Activated CD4-positive, alpha-beta T cell treated with anti-CD3 and anti-CD28 coated beads, Interleukin-2, amount 50 U/mL, for 1 hour (primary cell): Measurements from ENCODE around the gene ATP6V0E1.
"Not testable (repeated sequence)": the region's sequence is repeated elsewhere in the genome, so short reads cannot be mapped to it uniquely, and the experiment has no call there.

Experiments
- DNase-seq: peaks from one replicate; pipeline ENCODE4 v3.0.0-alpha.2; 2020

ATP6V0E1 gene

DNA sequence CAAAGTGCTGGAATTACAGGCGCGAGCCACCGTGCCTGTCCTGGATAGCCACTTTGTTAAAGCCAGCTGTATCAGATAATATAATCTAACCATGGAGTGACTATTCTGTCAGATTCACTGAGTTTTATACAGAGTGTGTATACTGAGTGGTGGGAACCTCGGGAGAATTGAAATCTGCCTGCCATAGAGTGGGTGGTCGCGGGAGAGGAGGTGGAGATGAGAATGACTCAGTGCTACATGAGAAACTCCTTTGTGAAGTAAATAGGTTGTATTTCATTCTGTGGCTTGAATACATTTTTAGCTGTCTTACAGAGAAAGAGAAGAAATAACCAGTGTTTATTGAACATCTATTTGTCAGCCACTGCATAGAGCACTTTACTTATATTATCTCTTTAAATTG is 26.4 kb downstream of the ATP6V0E1 start:
- DNase-seq = no peak

DNA sequence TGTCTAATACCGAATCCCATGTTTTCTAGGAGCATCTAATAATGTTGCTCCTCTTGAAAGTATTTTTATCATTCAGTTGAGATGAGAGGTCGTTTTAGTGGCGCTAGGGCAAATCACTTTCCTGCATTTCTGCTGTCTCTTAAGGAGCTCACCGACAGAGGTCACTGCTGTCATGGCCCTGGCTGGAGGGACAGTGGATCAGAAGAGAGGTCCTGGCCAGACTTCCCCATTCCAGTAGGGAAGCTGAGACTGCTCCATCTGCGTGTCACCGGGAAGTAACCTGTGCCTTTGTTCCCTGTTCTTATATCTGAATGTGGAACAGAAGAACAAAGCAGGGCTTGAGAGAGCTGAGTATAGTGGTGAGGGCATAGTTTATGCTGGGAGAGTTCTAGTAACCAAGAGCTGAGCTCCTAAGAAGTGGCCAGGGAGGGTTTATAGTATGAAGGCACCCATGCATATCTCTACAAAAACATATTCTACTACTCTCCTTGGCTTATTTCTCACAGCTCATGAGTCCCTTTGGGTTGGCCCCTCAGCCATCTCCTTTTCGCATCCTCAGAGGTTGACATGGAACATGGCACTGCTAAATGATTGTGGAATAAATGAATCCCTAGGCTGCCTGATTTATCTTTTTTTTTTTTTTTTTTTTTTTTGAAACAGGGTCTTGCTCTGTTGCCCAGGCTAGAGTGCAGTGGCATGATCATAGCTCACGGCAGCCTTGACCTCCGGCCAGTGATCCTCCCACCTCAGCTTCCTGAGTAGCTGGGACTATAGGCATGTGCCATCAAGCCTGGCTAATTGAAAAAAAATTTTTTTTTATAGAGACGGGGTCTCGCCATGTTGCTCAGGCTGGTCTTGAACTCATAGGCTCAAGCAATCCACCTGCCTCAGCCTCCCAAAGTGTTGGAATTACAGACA is 27.2 kb downstream of the ATP6V0E1 start:
- DNase-seq = no peak

DNA sequence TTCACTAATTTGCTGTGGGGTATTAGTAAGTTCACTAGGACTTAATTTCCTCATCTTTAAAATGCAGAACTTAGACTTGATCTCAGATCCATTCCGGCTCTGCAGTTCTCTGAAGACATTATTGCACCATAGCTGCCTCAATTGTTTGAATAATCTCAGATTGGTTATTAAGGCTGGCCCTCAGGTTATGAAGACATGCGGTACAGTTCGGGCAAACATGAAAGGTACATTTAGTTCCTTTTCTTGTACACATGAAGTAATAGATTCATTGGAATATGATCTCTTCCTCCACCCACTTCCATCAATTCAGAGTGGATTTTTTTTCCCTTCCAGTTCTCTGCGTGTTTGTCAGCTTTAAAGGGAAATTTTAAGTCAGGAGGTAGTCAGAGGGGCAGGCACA is 28.0 kb downstream of the ATP6V0E1 start:
- DNase-seq = no peak

DNA sequence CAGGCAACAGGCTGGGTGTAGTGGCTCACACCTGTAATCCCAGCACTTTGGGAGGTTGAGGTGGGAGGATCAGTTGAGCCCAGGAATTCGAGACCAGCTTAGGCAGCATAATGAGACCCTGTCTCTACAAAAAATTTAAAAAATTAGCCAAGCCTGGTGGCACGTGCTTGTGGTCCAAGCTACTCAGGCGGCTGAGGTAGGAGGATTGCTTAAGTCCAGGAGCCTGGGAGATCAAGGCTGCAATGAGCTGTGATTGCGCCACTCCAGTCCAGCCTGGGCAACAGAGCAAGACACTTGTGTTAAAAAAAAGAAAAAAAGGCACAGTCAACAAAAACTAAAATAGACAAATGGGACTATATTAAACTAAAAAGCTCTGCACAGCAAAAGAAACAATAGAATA is 29.3 kb downstream of the ATP6V0E1 start:
- no peak for DNase-seq

DNA sequence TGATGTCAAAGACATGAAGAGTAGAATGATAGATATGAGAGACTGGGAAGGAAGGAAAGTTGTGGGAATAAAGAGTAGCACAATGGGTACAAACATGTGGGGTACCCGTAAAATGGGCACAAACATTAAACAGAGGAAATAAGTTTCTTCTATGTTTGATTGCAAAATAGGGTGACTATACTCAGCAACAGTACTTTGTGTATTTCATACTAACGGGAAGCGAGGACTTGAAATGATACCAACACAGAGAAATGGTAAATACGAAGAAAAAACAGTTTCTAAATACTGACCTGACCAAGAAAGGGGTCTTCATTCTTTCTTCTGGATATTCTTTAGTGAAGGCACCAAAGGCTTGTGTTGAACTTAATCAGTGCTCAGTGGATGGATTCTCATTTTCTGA is 31.1 kb downstream of the ATP6V0E1 start:
- DNase-seq = no peak

DNA sequence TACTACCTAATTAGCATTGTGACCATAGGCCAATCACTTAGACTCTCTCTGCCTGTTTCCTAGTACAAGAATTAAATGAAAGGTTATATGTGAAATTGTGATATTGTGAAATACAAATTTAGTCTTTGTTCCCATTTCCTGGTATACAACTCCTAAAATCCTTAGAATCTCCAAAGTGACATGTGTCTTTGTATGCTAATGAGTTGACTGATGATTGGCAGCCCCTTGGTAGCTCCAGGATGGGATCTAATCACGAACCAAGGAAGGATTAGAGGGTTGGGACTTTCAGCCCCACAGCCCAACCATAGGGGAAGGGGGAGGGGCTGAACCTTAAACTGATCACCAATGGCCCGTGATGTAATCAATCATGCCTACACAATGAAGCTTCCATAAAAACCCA is 31.6 kb downstream of the ATP6V0E1 start:
- no peak for DNase-seq

DNA sequence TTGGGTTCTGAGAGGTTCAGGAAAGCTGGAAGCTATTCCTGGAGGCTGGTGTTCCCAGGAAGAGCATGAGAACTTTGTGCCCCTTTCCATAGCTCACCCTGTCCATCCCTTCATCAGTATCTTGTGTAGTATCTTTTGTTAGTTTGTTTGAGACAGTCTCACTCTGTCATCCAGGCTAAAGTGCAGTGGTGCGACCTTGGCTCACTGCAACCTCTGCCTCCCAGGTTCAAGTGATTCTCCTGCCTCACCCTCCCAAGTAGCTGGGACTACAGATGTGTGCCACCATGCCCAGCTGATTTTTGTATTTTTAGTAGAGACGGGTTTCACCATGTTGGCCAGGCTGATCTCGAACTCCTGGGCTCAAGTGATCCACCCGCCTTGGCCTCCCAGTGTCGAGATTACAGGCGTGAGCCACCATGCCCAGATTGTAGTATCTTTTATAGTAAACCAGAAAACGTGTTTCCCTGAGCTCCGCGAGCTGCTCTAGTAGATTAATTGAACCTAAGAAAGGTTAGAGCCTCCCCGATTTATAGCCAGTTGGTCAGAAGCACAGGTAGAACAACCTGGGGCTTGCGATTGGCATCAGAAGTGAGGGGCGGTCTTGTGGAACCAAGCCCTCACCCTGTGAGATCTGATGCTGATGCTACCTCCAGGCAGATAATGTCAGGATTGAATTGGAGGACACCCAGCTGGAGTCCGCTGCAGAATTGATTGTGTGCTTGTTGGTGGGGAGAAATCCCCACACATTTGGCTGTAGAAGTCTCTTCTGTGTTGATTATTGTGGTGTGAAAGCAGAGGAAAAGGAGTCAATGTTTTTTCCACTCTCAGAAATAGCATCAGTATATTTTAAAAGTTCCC is 32.3 kb downstream of the ATP6V0E1 start:
- no peak for DNase-seq

DNA sequence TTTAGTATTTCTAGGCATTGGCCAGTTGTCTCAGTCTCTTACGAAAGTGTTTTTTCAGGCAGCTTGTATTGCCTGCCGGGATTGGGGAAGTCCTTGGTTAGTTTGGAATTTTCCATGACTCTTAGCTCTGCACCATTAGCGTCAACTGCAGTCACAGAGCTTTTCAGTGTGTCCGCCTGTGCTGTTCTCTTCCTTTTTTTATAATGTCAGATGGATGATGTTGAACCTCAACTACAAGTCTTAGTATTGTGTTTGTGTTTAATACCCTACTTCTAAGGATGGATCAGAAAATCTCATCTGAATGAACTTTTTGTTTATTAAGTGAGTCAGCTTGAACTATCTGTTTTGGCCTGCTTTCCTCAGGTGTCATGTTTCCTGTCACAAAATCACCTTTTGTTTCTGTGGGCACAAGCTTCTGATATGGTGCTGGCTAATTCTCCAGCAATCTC is 33.1 kb downstream of the ATP6V0E1 start:
- no peak for DNase-seq

DNA sequence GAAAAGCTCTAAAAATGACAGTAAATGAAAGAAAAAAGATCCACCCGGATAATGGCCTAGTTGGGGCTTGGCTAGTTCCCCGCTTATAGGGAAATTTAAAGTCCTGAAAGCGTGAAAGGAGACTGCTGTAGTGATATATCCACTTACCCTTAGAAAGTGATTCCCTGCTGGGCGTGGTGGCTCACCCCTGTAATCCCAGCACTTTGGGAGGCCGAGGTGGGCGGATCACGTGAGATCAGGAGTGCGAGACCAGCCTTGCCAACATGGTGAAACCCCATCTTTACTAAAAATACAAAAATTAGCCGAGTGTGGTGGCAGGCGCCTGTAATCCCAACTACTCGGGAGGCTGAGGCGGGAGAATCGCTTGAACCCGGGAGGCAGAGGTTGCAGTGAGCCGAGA is 33.5 kb downstream of the ATP6V0E1 start:
- not testable (repeated sequence) for DNase-seq

DNA sequence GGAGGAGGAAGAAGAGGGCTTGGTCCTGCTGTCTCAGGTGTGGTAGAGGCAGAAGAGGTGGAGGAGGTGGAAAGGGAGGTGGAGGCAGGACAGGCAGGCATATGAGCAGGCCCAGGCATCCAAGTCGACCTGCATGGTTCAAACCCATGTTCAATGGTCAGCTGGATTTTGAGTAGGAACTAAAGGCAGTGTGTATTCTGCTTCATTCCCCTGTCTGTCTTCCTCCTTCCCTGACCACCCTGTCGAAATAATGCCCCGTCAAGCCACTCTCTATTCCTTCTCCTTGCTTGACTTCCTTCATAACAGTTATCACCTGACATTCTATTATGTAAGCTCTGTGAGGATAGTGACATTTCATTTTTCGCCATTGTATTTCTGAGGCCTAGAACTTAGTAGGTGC is 34.8 kb downstream of the ATP6V0E1 start:
- no peak for DNase-seq

DNA sequence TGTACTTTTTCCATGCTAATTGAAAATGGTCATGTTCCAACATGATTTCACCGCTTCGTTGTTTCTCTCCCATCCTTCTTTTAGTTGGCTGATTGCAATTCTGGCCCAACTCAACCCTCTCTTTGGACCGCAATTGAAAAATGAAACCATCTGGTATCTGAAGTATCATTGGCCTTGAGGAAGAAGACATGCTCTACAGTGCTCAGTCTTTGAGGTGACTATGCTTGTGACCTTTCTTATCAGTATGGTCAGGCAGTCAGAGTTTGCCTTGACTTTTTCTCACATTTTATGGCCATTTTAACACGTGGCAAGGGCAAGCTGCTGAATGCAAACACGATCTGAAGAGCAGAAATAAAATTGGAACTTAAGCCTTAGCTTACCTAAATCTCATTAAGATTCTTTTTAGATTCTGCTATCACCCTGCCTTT is 36.6 kb downstream of the ATP6V0E1 start:
- no peak for DNase-seq

DNA sequence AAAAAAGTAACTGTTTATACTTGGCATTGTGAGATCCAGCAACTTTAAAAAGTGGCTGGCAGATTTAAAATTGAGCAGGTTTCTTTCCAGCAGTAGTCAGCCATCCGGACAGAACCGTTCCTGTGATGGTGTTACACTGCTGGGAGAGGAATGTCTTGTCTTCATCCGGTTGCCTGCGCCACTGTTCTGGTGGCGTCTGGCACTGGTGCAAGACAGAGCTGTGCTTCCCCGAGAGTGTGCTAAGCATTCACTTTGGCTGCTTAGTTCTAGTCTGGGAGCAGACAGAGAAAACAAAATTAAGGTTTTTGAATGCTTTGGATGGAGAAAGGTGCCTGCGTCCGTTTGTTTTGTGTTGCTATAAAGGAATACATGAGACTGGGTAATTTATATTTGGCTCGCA is 37.1 kb downstream of the ATP6V0E1 start:
- DNase-seq = no peak

DNA sequence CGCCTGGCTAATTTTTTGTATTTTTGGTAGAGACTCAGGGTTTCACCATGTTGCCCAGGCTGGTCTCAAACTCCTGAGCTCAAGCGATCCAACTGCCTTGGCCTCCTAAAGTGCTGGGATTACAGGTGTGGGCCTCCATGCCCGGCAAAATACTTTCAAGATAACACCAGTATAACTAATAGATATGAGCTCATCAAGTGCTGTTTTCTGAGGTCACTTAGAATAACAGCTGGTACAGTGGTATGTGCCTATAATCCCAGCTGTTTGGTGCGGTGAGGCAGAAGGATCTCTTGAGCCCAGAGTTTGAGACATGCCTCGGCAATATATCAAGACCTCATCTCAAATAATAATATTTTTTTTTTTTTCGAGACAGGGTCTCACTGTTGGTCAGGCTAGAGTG is 42.1 kb downstream of the ATP6V0E1 start:
- no peak for DNase-seq

DNA sequence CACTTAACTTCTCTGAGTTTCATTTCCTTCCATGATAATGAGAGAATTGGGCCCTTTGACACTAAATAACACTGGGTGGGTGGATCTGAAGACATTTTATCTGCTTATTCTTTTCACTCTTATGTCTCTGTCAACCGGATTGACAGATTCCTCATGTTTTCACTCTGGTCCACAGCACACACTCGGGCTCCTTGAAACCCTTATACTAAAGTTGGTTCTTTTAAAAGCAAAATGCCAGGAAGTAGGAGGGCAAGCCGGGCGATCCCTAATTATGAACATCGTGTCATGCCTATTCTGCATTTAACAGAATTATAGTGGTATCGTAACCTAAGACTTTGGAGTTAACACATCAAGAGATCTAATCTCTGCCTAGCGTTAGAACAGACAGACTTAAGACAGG is 44.3 kb downstream of the ATP6V0E1 start:
- no peak for DNase-seq

DNA sequence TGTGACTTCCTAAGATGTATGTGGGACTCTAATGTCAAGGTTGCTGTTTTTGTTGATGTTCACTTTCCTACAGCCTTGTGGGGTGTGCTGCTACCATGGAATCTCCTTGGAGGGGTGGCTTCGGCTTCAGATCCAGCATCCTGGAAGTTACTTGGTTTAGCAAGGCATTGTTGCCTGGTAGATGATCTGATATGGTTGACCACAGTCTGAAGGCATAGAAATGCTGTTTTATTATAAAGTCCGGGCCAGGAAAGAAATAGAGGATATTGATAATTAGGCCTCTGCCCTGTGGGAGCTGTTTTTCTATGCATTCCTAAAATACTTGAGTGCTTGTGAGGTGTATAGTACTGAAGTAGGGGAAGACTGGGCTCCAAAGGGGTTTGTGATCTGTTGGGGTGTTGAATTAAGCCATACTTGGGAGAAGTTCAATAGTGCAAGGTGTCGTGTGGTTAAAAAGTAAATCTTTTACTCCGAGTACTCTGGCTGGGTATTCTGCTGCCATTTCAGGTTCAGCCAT is 45.3 kb downstream of the ATP6V0E1 start:
- no peak for DNase-seq

DNA sequence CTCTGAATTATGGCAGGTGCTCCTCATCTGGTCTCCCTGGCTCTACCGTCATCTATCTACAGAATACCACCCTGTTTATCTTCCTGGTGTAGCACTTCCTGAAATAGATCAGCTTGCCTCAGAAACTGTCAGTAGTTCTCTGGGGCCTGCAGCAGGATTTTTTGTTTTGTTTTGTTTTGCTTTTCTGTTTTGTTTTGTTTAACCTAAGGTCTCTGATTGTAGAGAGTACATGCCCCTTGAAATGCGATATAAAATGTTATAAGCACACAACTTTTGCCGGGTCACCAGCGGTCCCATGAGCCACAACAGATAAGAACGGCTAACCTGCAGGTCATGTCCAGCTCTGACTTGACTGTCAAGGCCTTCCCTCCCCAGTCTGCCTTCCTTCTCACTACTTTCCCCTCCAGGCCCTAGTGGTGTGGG is 45.9 kb downstream of the ATP6V0E1 start:
- DNase-seq = no peak

DNA sequence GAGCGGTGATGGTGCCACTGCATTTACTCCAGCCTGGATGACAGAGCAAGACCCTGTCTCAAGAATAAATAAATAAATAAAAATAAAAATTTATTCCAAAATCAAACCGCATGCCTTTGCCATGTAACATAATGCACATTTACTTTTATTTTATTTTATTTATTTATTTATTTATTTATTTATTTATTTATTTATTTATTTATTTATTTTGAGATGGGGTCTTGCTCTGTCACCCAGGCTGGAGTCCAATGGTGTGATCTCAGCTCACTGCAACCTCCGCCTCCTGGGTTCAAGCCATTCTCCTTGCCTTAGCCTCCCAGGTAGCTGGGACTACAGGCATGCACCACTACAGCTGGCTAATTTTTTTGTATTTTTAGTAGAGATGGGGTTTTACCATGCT is 48.5 kb downstream of the ATP6V0E1 start:
- DNase-seq = not testable (repeated sequence)

DNA sequence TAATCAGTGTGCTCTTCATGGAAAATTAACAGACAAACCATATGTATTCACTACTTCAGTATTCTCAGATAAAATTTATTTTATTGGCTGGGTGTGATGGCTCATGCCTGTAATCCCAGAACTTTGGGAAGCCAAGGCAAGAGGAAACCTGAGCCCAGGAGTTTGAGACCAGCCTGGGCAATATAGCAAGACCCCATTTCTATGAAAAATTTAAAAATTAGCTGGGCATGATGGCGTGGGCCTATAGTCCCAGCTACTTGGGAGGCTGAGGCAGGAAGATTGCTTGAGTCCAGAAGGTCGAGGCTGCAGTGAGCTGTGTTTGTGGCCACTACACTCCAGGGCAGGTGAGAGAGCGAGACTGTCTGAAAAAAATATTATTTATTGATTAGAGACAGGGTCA is 49.2 kb downstream of the ATP6V0E1 start:
- no peak for DNase-seq

DNA sequence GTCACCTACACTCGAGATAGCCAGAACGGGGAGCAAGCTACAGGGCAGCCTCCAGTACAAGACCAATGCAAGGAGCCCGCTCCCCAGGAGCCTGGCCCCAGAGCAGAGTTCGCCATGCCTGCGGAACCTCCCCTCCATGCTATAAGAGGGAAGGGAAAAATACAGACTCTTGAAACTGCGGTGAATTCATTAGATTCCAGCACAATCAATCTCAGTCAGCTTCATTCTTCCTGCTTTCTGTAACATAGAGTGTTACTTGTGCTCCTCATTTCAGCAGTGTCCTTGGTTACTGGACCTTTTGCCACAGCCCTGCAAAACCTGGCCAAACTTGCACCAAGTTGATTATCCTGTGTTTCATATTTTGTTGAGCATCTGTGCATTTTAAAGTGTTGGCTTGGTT is 50.4 kb downstream of the ATP6V0E1 start:
- no peak for DNase-seq

DNA sequence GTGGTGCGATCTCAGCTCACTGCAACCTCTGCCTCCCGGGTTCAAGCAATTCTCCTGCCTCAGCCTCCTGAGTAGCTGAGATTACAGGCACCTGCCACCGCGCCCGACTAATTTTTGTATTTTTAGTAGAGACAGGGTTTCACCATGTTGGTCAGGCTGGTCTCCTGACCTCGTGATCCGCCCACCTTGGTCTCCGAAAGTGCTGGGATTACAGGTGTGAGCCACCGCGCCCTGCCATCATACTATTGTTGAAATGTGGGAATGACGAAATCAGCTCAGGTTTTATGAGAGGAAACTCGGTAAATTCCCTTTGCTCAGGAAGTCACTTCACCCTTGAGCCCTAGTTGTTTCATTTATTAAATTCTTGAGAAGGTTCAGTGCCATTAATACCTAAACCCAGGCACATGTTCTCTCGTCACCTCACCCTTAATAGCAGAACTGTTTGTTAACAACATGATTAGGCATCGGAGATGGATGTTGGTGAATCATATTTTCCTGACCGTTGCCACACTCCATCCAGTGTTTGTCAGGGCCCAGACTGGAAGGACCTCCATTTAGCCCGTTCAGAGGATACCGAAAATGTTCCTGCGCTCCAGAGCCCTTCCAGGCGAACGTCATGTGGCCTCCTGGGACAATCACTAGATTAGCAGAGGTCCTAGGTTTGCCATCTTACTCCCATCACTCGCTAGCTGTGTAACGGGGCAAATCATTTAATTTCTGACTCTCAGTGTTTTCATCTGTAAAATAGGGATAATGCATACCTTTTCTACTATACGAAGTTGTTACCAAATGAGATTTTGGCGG is 52.5 kb downstream of the ATP6V0E1 start:
- no peak for DNase-seq

DNA sequence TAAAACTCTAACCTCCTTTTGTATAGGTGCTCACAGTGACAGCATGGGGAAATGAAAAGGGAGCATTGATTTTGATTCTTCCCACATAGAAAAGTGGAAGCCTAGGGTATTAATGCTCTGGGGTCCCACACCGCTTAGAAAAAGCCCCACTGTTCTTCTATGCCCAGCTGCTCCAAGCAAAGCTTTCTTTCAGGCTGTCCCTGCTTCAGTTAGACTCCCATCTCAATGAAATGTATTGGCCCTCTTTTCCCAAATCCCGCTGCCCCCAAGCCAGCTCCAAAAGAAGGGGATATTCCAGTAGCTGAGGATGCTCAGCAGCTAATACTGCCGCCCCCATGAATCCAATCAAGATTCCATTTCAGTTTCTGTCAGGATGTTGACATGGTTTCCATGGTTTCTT is 55.6 kb downstream of the ATP6V0E1 start:
- no peak for DNase-seq

DNA sequence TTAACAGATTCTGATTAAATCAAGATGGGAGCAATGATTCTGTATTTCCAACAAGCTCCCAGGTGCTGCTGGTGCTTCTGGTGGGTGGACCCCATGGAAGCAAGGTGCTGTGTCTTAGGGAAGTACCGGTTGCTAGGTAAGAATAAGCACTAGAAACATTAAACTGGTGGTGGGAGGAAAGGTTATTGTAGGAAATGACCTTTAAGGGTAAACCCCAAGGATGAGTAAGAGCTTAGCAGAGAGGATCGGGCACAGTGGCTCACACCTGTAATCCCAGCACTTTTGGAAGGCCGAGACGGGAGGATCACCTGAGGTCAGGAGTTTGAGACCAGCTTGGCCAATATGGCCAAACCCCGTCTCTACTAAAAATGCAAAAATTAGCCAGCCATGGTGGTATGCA is 56.4 kb downstream of the ATP6V0E1 start:
- no peak for DNase-seq
